Right atrium auricular region (tissue), 2 donors: ENCODE results near the gene AKAP13. TPM values are rescaled to one million over a fixed set of nuclear protein-coding genes. Genes with fewer than 3 reads are reported as not detected.

Source experiments
- DNase-seq: peaks from one replicate; pipeline ENCODE4 v3.0.0-alpha.2; 2019; ENCODE audit warnings: low spot score
- H3K27ac ChIP-seq, 2 donors: fragments of 200-600 bp; sonication (generic); 1 replicate in 1 of 2; 2 replicates in 1 of 2; pipeline ENCODE4 v1.5.1; 2016 to 2019
- H3K27me3 ChIP-seq, 2 donors: fragments of 200-600 bp; sonication (generic); one replicate each; pipeline versions ENCODE4 v1.5.1 to v1.6.0; 2017 to 2019
- H3K36me3 ChIP-seq: fragments of 200-600 bp; sonication (generic); one replicate; pipeline ENCODE4 v1.5.1; 2016
- H3K4me1 ChIP-seq, 2 donors: fragments of 200-600 bp; sonication (generic); one replicate each; pipeline versions ENCODE4 v1.5.1 to v1.6.0; 2017 to 2019
- H3K4me3 ChIP-seq, 2 donors: fragments of 200-600 bp; sonication (generic); 1 replicate in 1 of 2; 2 replicates in 1 of 2; pipeline ENCODE4 v1.5.1; 2017 to 2019; ENCODE audit warnings: mild to moderate bottlenecking in 1 of 2, moderate library complexity in 1 of 2
- H3K9me3 ChIP-seq, 2 donors: fragments of 200-600 bp; sonication (generic); one replicate each; pipeline ENCODE4 v1.5.1; 2019
- CTCF ChIP-seq, 2 donors: fragments of 200-600 bp; sonication (generic); IDR thresholded peaks; one replicate each; pipeline ENCODE4 v1.5.1; 2019; ENCODE audit warnings: antibody characterized with exemption in 2 of 2
- total RNA-seq, 2 donors: library from RNA; depleted of rRNA; stranded (reverse); fragments of >200 nt; gene quantifications; one replicate each; pipeline ENCODE4 v1.1.0, GENCODE V29; 2016

AKAP13 gene
- total RNA-seq, 2 donors from 2014 or later: 293 to 339 TPM

- peaks cover 0 to 39% of the 10 kb centered on the region in 2 donors for H3K4me1 ChIP-seq
- no peaks in the 10 kb centered on the region for H3K36me3 ChIP-seq
- no peak for TF ChIP-seq CTCF (IDR thresholded peaks at IDR 0.05)
- no peak overlapping the region for H3K4me3 ChIP-seq
- no peaks in the 10 kb centered on the region for H3K27me3 ChIP-seq
- no peaks in the 10 kb centered on the region for H3K9me3 ChIP-seq
- no peak overlapping the region for H3K27ac ChIP-seq
- no peak for DNase-seq
Measured at GRCh38 chr15:85788771-85789495, 408.5 kb downstream of the AKAP13 start.

- no peak overlapping the region for H3K4me3 ChIP-seq
- no peak overlapping the region for H3K27ac ChIP-seq
- H3K4me1 ChIP-seq: peaks cover 0 to 39% of the 10 kb centered on the region in 2 donors
- no peak for DNase-seq
- no peaks in the 10 kb centered on the region for H3K9me3 ChIP-seq
- no peaks in the 10 kb centered on the region for H3K27me3 ChIP-seq
- no peaks in the 10 kb centered on the region for H3K36me3 ChIP-seq
- TF ChIP-seq CTCF (IDR thresholded peaks at IDR 0.05): no peak
Measured at GRCh38 chr15:85789496-85789875, 409.1 kb downstream of the AKAP13 start.

- no peaks in the 10 kb centered on the region for H3K36me3 ChIP-seq
- no peak for DNase-seq
- peaks cover 0 to 26% of the 10 kb centered on the region in 2 donors for H3K4me1 ChIP-seq
- H3K27ac ChIP-seq: no peak overlapping the region
- TF ChIP-seq CTCF (IDR thresholded peaks at IDR 0.05): no peak
- no peak overlapping the region for H3K4me3 ChIP-seq
- H3K9me3 ChIP-seq: no peaks in the 10 kb centered on the region
- no peaks in the 10 kb centered on the region for H3K27me3 ChIP-seq
Measured at GRCh38 chr15:85792102-85792731, 411.8 kb downstream of the AKAP13 start.

- no peak for DNase-seq
Measured at GRCh38 chr15:85792912-85793590, 412.6 kb downstream of the AKAP13 start.

More at GRCh38 chr15:85792912-85793590, 412.6 kb downstream of the AKAP13 start:
- Histone ChIP-seq H3K36me3 (no peaks in the 10 kb centered on the region), H3K4me1 (peaks cover 0 to 26% of the 10 kb centered on the region in 2 donors), H3K27me3 (no peaks in the 10 kb centered on the region), H3K9me3 (no peaks in the 10 kb centered on the region), H3K27ac (peak overlapping the region in 1 of 2 donors; percentile 88), H3K4me3 (peak overlapping the region; percentile 64 to 78)
- no peak for TF ChIP-seq CTCF (IDR thresholded peaks at IDR 0.05)
